Activated T-helper 2 cell treated with anti-CD3 and anti-CD28 coated beads, Interferon-gamma antibody, Interleukin-2, Interleukin-4, amounts not matched to agents 10 μg/mL and 5 μg/mL and 100 μg/mL, durations not matched to agents 14 hours and 24 hours and 36 hours (primary cell): Measurements from ENCODE around the gene RBFOX1. TPM values are rescaled to one million over a fixed set of nuclear protein-coding genes. Genes with fewer than 3 reads are reported as not detected.

Source experiments
- DNase-seq: peaks from one replicate; pipeline ENCODE4 v3.0.0; 2021; ENCODE audit warnings: low spot score
- H3K27ac Mint-ChIP-seq: one replicate; pipeline ENCODE4 v1.8.0; 2021; ENCODE audit warnings: mixed read lengths
- H3K27me3 Mint-ChIP-seq: one replicate; pipeline ENCODE4 v1.8.0; 2021; ENCODE audit warnings: low read depth, mixed read lengths
- H3K36me3 Mint-ChIP-seq: one replicate; pipeline ENCODE4 v1.8.0; 2021; ENCODE audit warnings: low read depth, mixed read lengths
- H3K4me1 Mint-ChIP-seq: one replicate; pipeline ENCODE4 v1.8.0; 2021; ENCODE audit warnings: low read depth, mixed read lengths
- H3K4me3 Mint-ChIP-seq: one replicate; pipeline ENCODE4 v1.8.0; 2021; ENCODE audit warnings: low read depth, mild to moderate bottlenecking, moderate library complexity, mixed read lengths
- H3K9me3 Mint-ChIP-seq: one replicate; pipeline ENCODE4 v1.8.0; 2021; ENCODE audit warnings: mixed read lengths
- intact Hi-C: fragments of 100-400 bp; cut with micrococcal nuclease; formaldehyde crosslinking; loops from one replicate; pipeline ENCODE4 v1.15.1; 2023
- total RNA-seq: library from RNA; stranded (reverse); gene quantifications from 2 replicates; pipeline ENCODE4 v1.2.3, GENCODE V29; 2022

Gene RBFOX1
- total RNA-seq, 1 donor from 2014 or later = not detected

DNA sequence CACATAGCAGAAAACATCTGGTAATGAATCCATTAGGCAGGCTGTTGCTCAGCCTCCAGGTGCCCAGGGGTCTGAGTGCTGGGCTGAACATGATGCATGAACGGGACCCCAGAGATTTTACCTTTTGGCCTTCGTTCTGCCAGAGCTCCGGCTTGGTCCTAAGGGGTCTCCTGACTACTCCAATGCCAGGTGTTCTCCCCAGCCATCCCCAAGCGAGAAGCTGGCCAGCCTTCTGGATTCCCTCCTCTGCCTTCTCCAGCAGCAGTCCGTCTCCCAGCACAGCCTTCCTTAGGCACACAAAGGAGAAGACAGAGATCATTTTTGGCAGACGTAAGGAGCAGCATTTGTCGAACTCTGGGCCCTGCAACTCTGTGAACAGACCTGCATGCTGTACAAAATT lies 109.4 kb downstream of the RBFOX1 start:
- peaks cover 52% of the 10 kb centered on the region for H3K9me3 Mint-ChIP-seq
- H3K36me3 Mint-ChIP-seq = no peaks in the 10 kb centered on the region
- H3K27me3 Mint-ChIP-seq = no peaks in the 10 kb centered on the region
- no peak for DNase-seq
- H3K4me3 Mint-ChIP-seq = no peak overlapping the region
- no peak overlapping the region for H3K27ac Mint-ChIP-seq
- no peaks in the 10 kb centered on the region for H3K4me1 Mint-ChIP-seq
- intact Hi-C loops = no loop called here

GRCh38 chr16:7443142-7443541 lies 110.5 kb downstream of the RBFOX1 start:
- Mint-ChIP-seq H3K9me3 (peaks cover 43% of the 10 kb centered on the region), H3K4me3 (no peak overlapping the region)
- DNase-seq = no peak

DNA sequence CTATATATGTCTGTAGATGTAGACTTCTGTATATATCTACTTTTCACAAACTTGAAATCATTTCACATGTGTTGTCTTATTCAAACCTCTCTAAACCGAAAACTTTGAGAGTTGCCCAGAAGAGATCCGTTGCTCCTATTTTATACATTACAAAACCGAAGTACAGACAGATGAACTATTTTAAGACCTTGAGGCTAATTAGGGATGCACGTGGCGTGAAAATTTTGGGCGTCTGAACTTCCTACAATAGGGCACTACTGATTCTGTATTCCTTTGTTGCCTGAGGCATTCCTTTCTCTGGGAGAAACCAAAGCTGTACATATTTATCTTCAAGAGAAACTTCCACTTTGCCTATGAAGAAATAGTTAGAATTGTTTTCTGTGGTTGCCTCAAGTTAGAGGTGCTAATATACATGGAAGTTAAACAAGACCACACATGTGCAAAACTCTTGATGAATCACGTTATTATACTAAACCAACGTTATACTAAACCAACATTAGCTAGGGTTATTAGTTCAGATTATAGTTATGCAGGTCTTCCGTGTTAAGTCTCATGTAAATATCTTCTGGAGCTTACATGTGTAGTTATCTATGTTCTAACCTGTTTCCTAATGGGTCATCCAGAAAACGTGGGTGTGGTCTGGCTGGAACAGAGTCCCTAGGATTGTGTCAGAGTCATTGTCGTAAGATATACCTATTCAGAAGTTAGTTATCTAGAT lies 111.2 kb downstream of the RBFOX1 start:
- Mint-ChIP-seq H3K27ac (no peak overlapping the region), H3K36me3 (no peaks in the 10 kb centered on the region), H3K9me3 (peaks cover 45% of the 10 kb centered on the region), H3K27me3 (no peaks in the 10 kb centered on the region), H3K4me1 (no peaks in the 10 kb centered on the region), H3K4me3 (no peak overlapping the region)
- intact Hi-C loops = no loop called here
- no peak for DNase-seq

More at GRCh38 chr16:7443142-7443541, 110.5 kb downstream of the RBFOX1 start:
- Mint-ChIP-seq H3K27me3 (no peaks in the 10 kb centered on the region), H3K4me1 (no peaks in the 10 kb centered on the region), H3K27ac (no peak overlapping the region), H3K36me3 (no peaks in the 10 kb centered on the region)
- intact Hi-C loops = no loop called here

GRCh38 chr16:7449306-7449705 lies 116.7 kb downstream of the RBFOX1 start:
- no peak for DNase-seq
- Mint-ChIP-seq H3K27me3 (no peaks in the 10 kb centered on the region), H3K4me3 (no peak overlapping the region), H3K27ac (no peak overlapping the region), H3K4me1 (no peaks in the 10 kb centered on the region), H3K36me3 (no peaks in the 10 kb centered on the region), H3K9me3 (peaks cover 62% of the 10 kb centered on the region)
- intact Hi-C loops = no loop called here

GRCh38 chr16:7449808-7450207 lies 117.2 kb downstream of the RBFOX1 start:
- no peaks in the 10 kb centered on the region for H3K4me1 Mint-ChIP-seq
- DNase-seq = no peak
- no peaks in the 10 kb centered on the region for H3K36me3 Mint-ChIP-seq
- H3K9me3 Mint-ChIP-seq = peaks cover 67% of the 10 kb centered on the region
- intact Hi-C loops = no loop called here
- H3K27ac Mint-ChIP-seq = no peak overlapping the region
- H3K27me3 Mint-ChIP-seq = no peaks in the 10 kb centered on the region
- H3K4me3 Mint-ChIP-seq = no peak overlapping the region

- no peaks in the 10 kb centered on the region for H3K36me3 Mint-ChIP-seq
- DNase-seq = no peak
- H3K27me3 Mint-ChIP-seq = no peaks in the 10 kb centered on the region
- no peaks in the 10 kb centered on the region for H3K4me1 Mint-ChIP-seq
- no peak overlapping the region for H3K27ac Mint-ChIP-seq
- intact Hi-C loops = no loop called here
- H3K4me3 Mint-ChIP-seq = no peak overlapping the region
- peaks cover 73% of the 10 kb centered on the region for H3K9me3 Mint-ChIP-seq
These were observed 117.8 kb downstream of the RBFOX1 start for GRCh38 chr16:7450440-7450839.

DNA sequence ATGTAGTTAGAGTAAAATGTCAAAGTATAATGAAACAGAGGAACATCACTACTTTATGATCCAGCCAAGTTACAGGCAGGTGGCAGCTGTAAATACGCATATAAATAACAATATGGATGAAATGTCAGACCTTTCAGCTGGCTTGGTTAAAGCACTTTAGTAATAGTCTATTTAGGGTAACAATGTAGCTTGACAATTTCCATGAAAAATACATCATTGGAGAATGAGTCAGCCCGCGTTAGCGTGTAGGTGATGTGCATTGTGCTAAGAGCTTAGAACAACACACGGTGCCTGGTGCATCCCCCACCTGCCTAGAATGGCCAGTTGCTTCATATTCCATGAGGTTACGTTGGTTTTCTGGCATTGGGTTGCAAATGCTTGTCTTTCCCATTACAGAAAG lies 119.4 kb downstream of the RBFOX1 start:
- Mint-ChIP-seq H3K4me3 (no peak overlapping the region), H3K4me1 (no peaks in the 10 kb centered on the region), H3K36me3 (no peaks in the 10 kb centered on the region), H3K9me3 (peaks cover 73% of the 10 kb centered on the region), H3K27me3 (no peaks in the 10 kb centered on the region), H3K27ac (no peak overlapping the region)
- intact Hi-C loops = no loop called here
- no peak for DNase-seq

DNA sequence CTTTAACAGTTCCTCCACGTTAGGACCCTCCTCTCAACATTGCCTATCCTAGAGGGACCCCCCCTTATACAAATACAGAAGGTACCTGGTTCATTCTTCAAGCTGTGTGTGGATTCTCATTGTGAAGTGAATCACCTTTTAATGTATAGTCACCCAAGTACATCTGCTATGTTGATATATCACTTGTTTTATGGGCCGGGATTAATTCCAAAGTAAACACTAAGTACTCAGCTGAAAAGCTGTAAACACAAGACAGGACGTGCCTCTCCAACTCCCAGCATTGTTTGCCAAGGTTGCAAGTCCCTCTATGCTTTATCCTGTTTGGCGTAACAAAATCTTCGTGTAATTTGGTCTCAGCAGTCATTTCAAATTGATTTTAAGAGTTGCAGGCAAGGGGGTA lies 123.6 kb downstream of the RBFOX1 start:
- H3K27me3 Mint-ChIP-seq = no peaks in the 10 kb centered on the region

DNA sequence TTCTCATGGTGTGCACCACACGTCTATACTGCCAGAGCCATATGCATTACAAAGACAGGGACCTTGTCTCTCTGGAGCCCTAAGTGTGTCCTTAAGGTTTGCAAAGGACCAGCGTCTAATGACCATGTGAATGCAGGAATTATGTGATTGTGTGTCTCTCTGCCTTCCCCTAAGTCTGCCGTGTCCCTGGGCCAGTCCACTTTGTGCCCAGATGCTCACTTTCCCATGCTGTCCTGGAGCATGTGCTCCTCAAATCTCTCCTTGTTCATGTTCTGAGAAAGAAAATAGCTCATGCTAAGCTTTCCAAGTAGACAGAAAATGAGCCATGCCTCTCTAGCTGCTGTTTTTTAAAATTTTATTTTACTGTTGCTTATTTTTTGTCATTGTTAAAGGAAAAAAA lies 125.5 kb downstream of the RBFOX1 start:
- intact Hi-C loops = no loop called here
- no peaks in the 10 kb centered on the region for H3K4me1 Mint-ChIP-seq
- no peaks in the 10 kb centered on the region for H3K27me3 Mint-ChIP-seq

More for the DNA sequence above, 123.6 kb downstream of the RBFOX1 start:
- peaks cover 65% of the 10 kb centered on the region for H3K9me3 Mint-ChIP-seq
- no peaks in the 10 kb centered on the region for H3K36me3 Mint-ChIP-seq
- H3K4me3 Mint-ChIP-seq = no peak overlapping the region
- no peak overlapping the region for H3K27ac Mint-ChIP-seq
- intact Hi-C loops = no loop called here
- no peak for DNase-seq
- H3K4me1 Mint-ChIP-seq = no peaks in the 10 kb centered on the region

GRCh38 chr16:7470344-7470743 lies 137.7 kb downstream of the RBFOX1 start:
- Mint-ChIP-seq H3K4me3 (no peak overlapping the region), H3K9me3 (peaks cover 63% of the 10 kb centered on the region), H3K36me3 (no peaks in the 10 kb centered on the region), H3K27ac (no peak overlapping the region), H3K27me3 (no peaks in the 10 kb centered on the region), H3K4me1 (no peaks in the 10 kb centered on the region)
- intact Hi-C loops = no loop called here
- no peak for DNase-seq

More for the DNA sequence above, 125.5 kb downstream of the RBFOX1 start:
- Mint-ChIP-seq H3K4me3 (no peak overlapping the region), H3K27ac (no peak overlapping the region), H3K9me3 (peaks cover 51% of the 10 kb centered on the region), H3K36me3 (no peaks in the 10 kb centered on the region)
- DNase-seq = no peak

DNA sequence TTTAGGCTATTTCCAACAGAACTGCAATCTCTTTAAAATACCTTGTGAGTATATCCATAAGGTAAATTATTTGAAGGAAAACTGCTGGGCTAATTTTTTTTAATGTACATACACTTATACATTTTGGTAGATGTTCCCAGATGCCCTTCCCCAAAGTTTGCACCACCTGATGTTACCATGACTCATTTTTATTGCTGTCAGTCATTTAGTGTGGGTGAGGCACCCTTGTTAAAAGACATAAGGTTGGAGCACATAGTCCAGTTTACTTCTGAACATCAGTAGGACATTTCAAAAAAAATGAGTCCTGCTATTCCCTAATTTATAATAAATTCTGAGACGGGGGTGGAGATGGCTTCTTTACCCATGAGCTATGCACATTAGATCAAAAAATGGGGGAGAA lies 138.6 kb downstream of the RBFOX1 start:
- no peak overlapping the region for H3K27ac Mint-ChIP-seq
- no peaks in the 10 kb centered on the region for H3K4me1 Mint-ChIP-seq
- intact Hi-C loops = no loop called here
- H3K36me3 Mint-ChIP-seq = no peaks in the 10 kb centered on the region
- DNase-seq = no peak
- H3K9me3 Mint-ChIP-seq = peaks cover 59% of the 10 kb centered on the region
- no peak overlapping the region for H3K4me3 Mint-ChIP-seq
- H3K27me3 Mint-ChIP-seq = no peaks in the 10 kb centered on the region

DNA sequence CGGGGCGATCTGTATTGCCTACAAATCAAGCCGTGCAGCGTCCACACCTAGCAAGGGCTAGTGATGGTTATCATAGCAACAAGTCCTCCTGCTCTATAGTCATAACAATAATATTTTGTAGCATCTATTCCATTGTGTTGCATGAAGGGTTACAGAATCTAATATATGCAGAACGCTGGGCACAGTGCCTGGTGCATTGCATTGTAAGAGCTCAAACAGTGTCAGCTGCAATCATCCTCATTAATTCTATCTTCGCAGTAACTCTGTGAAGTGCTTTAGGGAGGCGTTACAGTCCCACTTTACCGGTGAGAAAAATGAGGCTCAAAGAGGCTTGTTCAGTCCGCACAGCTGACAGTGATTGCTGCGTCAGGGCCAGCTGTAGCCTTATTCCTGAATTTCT lies 149.4 kb downstream of the RBFOX1 start:
- no peak for DNase-seq
- intact Hi-C loops = no loop called here
- Mint-ChIP-seq H3K27ac (no peak overlapping the region), H3K4me1 (no peaks in the 10 kb centered on the region), H3K36me3 (no peaks in the 10 kb centered on the region), H3K27me3 (no peaks in the 10 kb centered on the region), H3K9me3 (peaks cover 42% of the 10 kb centered on the region), H3K4me3 (no peak overlapping the region)

DNA sequence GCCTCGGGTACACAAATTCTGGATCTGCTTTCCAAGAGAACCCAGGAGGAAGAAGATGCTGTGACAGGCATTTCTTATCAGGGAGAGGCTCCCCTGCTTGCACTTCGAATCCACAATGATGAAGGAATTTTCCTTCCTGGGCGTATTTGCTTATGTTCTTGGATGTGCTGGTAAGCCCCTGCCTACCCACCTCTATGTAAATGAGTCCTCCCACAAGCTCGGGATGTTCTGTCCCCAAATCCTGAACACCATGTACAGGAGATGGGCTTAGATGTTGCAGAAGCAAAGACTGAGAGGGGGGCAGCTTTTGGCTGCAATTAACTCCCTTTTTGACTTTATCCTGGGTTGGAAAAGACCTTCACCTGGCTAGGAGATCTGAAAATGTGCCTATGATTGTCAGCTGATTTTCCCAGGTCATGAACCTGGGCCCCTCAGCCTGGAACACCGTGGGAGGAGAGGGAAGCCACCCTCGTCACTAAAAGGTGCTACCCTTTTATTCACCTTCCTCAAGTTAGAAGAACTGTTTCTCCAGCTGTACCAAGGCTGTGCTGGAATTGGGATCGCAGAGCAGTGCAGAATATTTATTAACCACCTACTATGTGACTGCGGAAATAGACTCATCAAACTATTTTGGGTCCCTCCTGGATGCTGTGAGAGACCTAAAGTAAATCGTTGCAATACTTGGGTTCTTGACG lies 150.1 kb downstream of the RBFOX1 start:
- Mint-ChIP-seq H3K4me1 (no peaks in the 10 kb centered on the region), H3K27me3 (no peaks in the 10 kb centered on the region), H3K4me3 (no peak overlapping the region), H3K36me3 (no peaks in the 10 kb centered on the region), H3K9me3 (peaks cover 44% of the 10 kb centered on the region), H3K27ac (no peak overlapping the region)
- no peak for DNase-seq
- intact Hi-C loops = no loop called here
